Measurements from ENCODE around the gene CPPED1.

- TF ChIP-seq CTCF (tag by site-specific recombination; IDR thresholded peaks at IDR 0.05), result no peak
- TF ChIP-seq BCL6B (tag by site-specific recombination; IDR thresholded peaks at IDR 0.05), result no peak
- no peak for TF ChIP-seq ZNF660 (tag by site-specific recombination; IDR thresholded peaks at IDR 0.05)
- TF ChIP-seq ZSCAN18 (tag by site-specific recombination; IDR thresholded peaks at IDR 0.05), result no peak
- TF ChIP-seq ZBTB26 (tag by site-specific recombination; optimal IDR thresholded peaks at IDR 0.05), result no peak
Measured at GRCh38 chr16:12796498-12796897, 7.2 kb downstream of the CPPED1 start.
